Nephron (organoid): ENCODE data around the gene C6orf141.

ENCODE experiments used
- H3K27ac Mint-ChIP-seq, 3 experiments: 2 replicates each; pipeline ENCODE4 v1.8.0; 2020; ENCODE audit warnings: mixed read lengths in 3 of 3, mild to moderate bottlenecking in 2 of 3, moderate library complexity in 1 of 3
- H3K27me3 Mint-ChIP-seq: 2 replicates; pipeline ENCODE4 v1.8.0; 2021; ENCODE audit warnings: low read depth, mild to moderate bottlenecking, moderate library complexity, mixed read lengths
- H3K36me3 Mint-ChIP-seq: 2 replicates; pipeline ENCODE4 v1.8.0; 2020; ENCODE audit warnings: low read depth, mixed read lengths
- H3K4me1 Mint-ChIP-seq: 2 replicates; pipeline ENCODE4 v1.8.0; 2020; ENCODE audit warnings: mixed read lengths
- H3K4me3 Mint-ChIP-seq, 3 experiments: 2 replicates each; pipeline ENCODE4 v1.8.0; 2020; ENCODE audit warnings: mild to moderate bottlenecking in 3 of 3, mixed read lengths in 3 of 3, moderate library complexity in 2 of 3
- H3K9me3 Mint-ChIP-seq: 2 replicates; pipeline ENCODE4 v1.8.0; 2020; ENCODE audit warnings: mixed read lengths
- TF ChIP-seq, protein P1 (sequence below), 3 experiments: fragments of 200-600 bp; sonication (generic); IDR thresholded peaks; one replicate each; pipeline ENCODE4 v1.5.0; 2021; ENCODE audit warnings: antibody characterized with exemption in 3 of 3; ENCODE audit not compliant: unreplicated experiment in 3 of 3

Gene C6orf141

DNA sequence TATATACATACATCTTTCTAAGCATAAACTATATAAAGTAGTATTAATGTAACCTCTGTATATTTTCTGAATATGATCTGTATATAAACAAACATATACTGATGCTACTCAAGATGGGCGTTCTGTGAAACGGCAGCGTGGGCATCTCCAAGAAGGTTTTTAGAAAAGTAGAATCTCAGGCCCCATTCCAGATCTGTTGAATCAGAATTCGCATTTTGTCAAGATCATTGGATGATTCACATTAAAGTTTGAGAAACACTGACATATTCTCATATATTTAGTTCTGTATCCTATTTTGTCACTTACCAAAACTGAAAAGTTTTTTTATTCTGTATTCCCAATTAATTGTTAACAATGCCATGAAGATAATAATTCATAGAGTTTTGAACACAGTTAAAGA, 5.5 kb downstream of the C6orf141 start:
- Mint-ChIP-seq H3K4me3 (no peak overlapping the region), H3K27ac (no peak overlapping the region), H3K27me3 (peaks cover 27% of the 10 kb centered on the region), H3K9me3 (no peaks in the 10 kb centered on the region), H3K36me3 (no peaks in the 10 kb centered on the region), H3K4me1 (peaks cover 10% of the 10 kb centered on the region)
- TF ChIP-seq, protein P1, sequence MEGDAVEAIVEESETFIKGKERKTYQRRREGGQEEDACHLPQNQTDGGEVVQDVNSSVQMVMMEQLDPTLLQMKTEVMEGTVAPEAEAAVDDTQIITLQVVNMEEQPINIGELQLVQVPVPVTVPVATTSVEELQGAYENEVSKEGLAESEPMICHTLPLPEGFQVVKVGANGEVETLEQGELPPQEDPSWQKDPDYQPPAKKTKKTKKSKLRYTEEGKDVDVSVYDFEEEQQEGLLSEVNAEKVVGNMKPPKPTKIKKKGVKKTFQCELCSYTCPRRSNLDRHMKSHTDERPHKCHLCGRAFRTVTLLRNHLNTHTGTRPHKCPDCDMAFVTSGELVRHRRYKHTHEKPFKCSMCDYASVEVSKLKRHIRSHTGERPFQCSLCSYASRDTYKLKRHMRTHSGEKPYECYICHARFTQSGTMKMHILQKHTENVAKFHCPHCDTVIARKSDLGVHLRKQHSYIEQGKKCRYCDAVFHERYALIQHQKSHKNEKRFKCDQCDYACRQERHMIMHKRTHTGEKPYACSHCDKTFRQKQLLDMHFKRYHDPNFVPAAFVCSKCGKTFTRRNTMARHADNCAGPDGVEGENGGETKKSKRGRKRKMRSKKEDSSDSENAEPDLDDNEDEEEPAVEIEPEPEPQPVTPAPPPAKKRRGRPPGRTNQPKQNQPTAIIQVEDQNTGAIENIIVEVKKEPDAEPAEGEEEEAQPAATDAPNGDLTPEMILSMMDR (IDR thresholded peaks at IDR 0.05; ENCODE audit: unreplicated experiment in 3 of 3): no peak

DNA sequence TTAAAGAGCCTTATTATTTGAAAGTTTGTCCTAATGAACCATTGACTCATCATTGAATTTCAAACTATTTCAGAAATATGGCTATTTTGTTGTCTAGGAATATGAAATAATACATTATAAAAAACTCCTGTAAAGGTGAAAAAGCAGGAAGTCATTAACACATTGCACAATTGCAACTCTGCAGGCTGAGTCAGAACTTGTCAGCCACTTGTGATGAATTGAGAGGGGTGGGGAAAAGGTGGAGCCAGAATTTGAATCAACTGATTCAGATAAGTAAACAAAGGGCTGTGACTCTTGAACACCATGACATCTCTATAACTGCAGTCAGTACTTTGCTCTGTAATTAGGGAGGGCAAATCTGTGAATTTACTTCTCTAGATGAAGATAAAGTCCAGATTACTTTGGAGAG, 6.0 kb downstream of the C6orf141 start:
- Mint-ChIP-seq H3K27ac (no peak overlapping the region), H3K9me3 (no peaks in the 10 kb centered on the region), H3K4me1 (peaks cover 6% of the 10 kb centered on the region), H3K36me3 (no peaks in the 10 kb centered on the region), H3K4me3 (no peak overlapping the region), H3K27me3 (peaks cover 23% of the 10 kb centered on the region)
- TF ChIP-seq, protein P1 (IDR thresholded peaks at IDR 0.05; ENCODE audit: unreplicated experiment in 3 of 3): no peak

DNA sequence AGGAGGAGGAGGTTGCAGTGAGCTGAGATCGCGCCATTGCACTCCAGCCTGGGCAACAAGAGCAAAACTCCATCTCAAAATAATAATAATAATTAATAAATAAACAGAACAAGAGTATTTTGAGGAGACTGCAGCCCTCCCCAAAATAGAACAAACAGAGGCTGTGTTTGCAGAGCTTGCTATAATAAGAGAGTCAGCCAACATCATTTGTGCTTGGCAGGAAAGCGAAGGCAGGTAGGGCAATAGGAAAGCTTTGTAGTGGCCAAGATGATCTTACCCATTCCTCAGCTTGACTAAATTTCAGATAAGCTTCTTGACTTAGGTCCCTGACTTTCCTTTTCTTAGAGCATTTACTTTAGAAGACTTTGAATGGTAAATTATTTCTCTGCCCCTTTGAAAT, 6.7 kb downstream of the C6orf141 start:
- H3K4me3 Mint-ChIP-seq: no peak overlapping the region
- H3K27me3 Mint-ChIP-seq: peaks cover 16% of the 10 kb centered on the region
- H3K36me3 Mint-ChIP-seq: no peaks in the 10 kb centered on the region
- no peaks in the 10 kb centered on the region for H3K9me3 Mint-ChIP-seq
- TF ChIP-seq, protein P1 (IDR thresholded peaks at IDR 0.05; ENCODE audit: unreplicated experiment in 3 of 3): no peak
- no peaks in the 10 kb centered on the region for H3K4me1 Mint-ChIP-seq
- H3K27ac Mint-ChIP-seq: no peak overlapping the region

DNA sequence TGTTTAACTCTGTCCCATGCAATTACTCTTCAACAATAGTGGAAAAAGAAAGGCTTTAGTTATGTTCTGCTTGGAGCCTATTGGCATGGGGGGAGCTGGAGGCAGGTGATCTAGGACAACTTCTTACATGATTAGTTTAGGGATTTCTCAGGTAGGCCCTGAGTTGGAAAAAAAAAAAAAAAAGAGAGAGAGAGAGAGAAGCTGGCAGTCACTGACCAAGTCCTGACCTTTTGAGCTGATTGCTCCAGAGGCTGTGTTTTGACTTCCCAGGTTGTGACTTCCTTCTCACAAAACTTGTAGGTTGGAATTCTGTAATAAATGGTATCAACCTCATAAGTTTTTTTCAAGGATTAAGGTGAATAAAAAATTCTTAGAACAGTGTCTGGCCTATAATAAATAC, 7.8 kb downstream of the C6orf141 start:
- H3K27me3 Mint-ChIP-seq: peaks cover 6% of the 10 kb centered on the region

DNA sequence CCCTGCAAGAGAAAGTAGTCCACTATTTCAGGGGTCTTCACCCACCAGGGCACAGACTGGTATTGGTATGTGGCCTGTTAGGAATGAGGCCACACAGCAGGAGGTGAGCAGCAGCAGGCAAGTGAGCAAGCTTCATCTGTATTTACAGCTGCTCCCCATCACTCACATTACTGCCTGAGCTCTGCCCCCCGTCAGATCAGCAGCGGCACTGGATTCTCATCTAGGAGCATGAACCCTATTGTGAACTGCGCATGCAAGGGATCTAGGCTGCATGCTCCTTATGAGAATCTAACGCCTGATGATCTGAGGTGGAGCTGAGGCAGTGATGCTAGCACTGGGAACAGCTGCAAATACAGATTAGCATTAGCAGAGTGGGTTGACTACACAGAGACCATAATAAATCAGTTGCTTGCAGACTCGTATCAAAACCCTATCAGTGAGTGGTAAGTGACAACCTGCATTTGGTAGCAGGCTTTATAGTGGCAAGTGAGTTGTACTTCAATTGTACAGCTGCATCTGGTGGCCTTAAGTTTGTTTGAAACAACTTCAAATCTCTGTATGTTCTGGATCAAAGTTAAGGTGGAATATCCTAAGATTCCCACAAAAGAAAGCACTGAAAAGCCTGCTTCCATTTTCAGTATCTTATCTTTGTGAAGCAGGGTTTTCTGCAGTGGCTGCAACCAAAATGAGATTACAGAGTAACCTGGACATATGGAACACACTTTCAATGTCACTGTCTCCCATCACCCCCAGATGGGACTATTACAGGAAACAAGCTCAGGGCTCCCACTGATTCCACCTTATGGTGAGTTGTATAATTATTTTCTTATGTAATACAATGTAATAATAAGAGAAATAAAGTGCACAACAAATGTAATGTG, 12.8 kb downstream of the C6orf141 start:
- no peaks in the 10 kb centered on the region for H3K4me1 Mint-ChIP-seq
- H3K27me3 Mint-ChIP-seq: no peaks in the 10 kb centered on the region
- no peak overlapping the region for H3K27ac Mint-ChIP-seq
- H3K9me3 Mint-ChIP-seq: peaks cover 3% of the 10 kb centered on the region
- H3K36me3 Mint-ChIP-seq: no peaks in the 10 kb centered on the region
- no peak overlapping the region for H3K4me3 Mint-ChIP-seq
- TF ChIP-seq, protein P1 (IDR thresholded peaks at IDR 0.05; ENCODE audit: unreplicated experiment in 3 of 3): no peak

More for the DNA sequence above, 7.8 kb downstream of the C6orf141 start:
- Mint-ChIP-seq H3K9me3 (no peaks in the 10 kb centered on the region), H3K4me3 (no peak overlapping the region), H3K4me1 (no peaks in the 10 kb centered on the region), H3K27ac (no peak overlapping the region), H3K36me3 (no peaks in the 10 kb centered on the region)
- TF ChIP-seq, protein P1 (IDR thresholded peaks at IDR 0.05; ENCODE audit: unreplicated experiment in 3 of 3): no peak

DNA sequence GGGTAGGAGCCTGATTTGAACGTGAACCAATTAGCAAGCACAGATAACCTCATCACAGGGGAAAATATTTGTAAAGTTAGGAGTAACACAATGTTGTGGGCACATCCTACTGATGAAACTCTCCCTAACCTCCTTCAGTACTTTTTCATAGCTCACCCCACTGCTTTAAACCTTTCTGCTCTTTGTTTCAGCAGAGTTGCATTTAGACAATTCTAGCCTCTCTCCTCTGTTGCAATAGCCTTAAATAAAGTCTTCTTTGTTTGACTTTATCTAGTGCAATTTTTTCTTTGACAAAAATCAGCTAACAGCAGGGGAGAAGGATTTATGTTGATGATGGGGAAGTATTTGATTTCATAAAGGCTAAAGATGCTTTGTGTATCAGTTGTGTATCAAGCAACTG, 14.1 kb downstream of the C6orf141 start:
- Mint-ChIP-seq H3K4me1 (no peaks in the 10 kb centered on the region), H3K27ac (no peak overlapping the region), H3K9me3 (peaks cover 3% of the 10 kb centered on the region), H3K4me3 (no peak overlapping the region), H3K27me3 (no peaks in the 10 kb centered on the region), H3K36me3 (no peaks in the 10 kb centered on the region)
- TF ChIP-seq, protein P1 (IDR thresholded peaks at IDR 0.05; ENCODE audit: unreplicated experiment in 3 of 3): no peak
